Stimulated activated CD4-positive, alpha-beta T cell treated with anti-CD3 and anti-CD28 coated beads, TNF-alpha, amount 100 ng/mL, for 1 hour (primary cell): ENCODE measurements around the gene SPATA6L.

Source experiments
- DNase-seq, 3 donors: peaks; one replicate each; pipeline ENCODE4 v3.0.0-alpha.2; 2020; ENCODE audit warnings: low read depth in 3 of 3, low spot score in 1 of 3

SPATA6L gene

GRCh38 chr9:4558371-4558998, 107.8 kb downstream of the SPATA6L start:
- DNase-seq, result no peak

- DNase-seq, result peak in 1 of 3 donors; percentile 1
These were observed 111.0 kb downstream of the SPATA6L start for GRCh38 chr9:4555236-4555635.

GRCh38 chr9:4553951-4554381, 112.3 kb downstream of the SPATA6L start:
- no peak for DNase-seq

- DNase-seq, result no peak
These were observed 115.3 kb downstream of the SPATA6L start for GRCh38 chr9:4550777-4551484.

DNA sequence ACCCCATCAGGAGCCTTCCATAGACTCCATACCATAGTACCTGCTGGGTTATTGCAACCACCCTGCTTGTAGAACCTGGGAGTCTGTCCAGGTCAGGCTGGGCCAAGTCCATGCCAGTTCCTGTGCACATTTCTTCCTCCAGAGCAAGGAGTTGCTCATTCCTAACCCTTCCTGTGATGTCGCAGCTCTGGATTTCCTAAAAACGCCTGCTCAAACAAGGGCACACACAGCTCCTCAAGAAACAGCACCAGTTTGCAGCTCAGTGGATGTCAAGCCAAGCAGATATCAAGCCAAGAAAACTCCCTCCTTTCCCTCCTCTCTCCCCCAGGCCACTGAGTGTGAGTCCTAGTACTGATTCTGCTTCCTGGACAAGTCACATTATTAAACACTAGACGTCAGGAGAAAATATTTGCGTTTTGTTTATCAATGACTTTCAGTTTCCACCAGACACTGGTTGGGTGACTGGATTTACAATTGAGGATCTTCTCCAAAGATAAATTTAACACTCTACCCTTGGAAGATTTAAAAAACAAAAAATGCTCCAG, 116.5 kb downstream of the SPATA6L start:
- DNase-seq, result no peak

GRCh38 chr9:4548811-4549725, 117.2 kb downstream of the SPATA6L start:
- DNase-seq, result peak in 1 of 3 donors; percentile 2
